Endothelial cell (in vitro differentiated cells): ENCODE results near the gene SECTM1. TPM values are rescaled to one million over a fixed set of nuclear protein-coding genes. Genes with fewer than 3 reads are reported as not detected.

Source experiments
- DNase-seq: peaks from one replicate; pipeline ENCODE4 v3.0.0; 2021; ENCODE audit warnings: low spot score
- H3K27ac Mint-ChIP-seq: one replicate; pipeline ENCODE4 v1.8.0; 2021; ENCODE audit warnings: mixed read lengths, inconsistent platforms; ENCODE audit not compliant: unreplicated experiment
- H3K27me3 Mint-ChIP-seq: one replicate; pipeline ENCODE4 v1.8.0; 2021; ENCODE audit warnings: mild to moderate bottlenecking, moderate library complexity, mixed read lengths, inconsistent platforms; ENCODE audit not compliant: unreplicated experiment
- H3K36me3 Mint-ChIP-seq: one replicate; pipeline ENCODE4 v1.8.0; 2021; ENCODE audit warnings: mild to moderate bottlenecking, low read depth, mixed read lengths, inconsistent platforms; ENCODE audit not compliant: unreplicated experiment
- H3K4me1 Mint-ChIP-seq: one replicate; pipeline ENCODE4 v1.8.0; 2021; ENCODE audit warnings: mild to moderate bottlenecking, mixed read lengths, inconsistent platforms; ENCODE audit not compliant: unreplicated experiment
- H3K4me3 Mint-ChIP-seq: one replicate; pipeline ENCODE4 v1.8.0; 2021; ENCODE audit warnings: mild to moderate bottlenecking, mixed read lengths, inconsistent platforms; ENCODE audit not compliant: unreplicated experiment
- H3K9me3 Mint-ChIP-seq: one replicate; pipeline ENCODE4 v1.8.0; 2021; ENCODE audit warnings: mixed read lengths, inconsistent platforms; ENCODE audit not compliant: unreplicated experiment
- CTCF ChIP-seq: fragments of 200-600 bp; sonication (generic); IDR thresholded peaks from one replicate; pipeline ENCODE4 v1.5.0; 2021; ENCODE audit warnings: antibody characterized with exemption; ENCODE audit not compliant: unreplicated experiment
- total RNA-seq: library from RNA; stranded (reverse); fragmentation: NEBNext Ultra II Directional; extraction: Animal tissue kit (Norgen Biotek cat#: 25700); gene quantifications from one replicate; pipeline ENCODE4 v1.2.1, GENCODE V29; 2021; ENCODE audit not compliant: unreplicated experiment

SECTM1 gene
- total RNA-seq, 1 donor from 2014 or later: not detected

- H3K36me3 Mint-ChIP-seq: no peaks in the 10 kb centered on the region
- no peak for TF ChIP-seq CTCF
- no peaks in the 10 kb centered on the region for H3K4me1 Mint-ChIP-seq
- H3K27ac Mint-ChIP-seq: no peak overlapping the region
- no peaks in the 10 kb centered on the region for H3K9me3 Mint-ChIP-seq
- no peak for DNase-seq
- no peak overlapping the region for H3K4me3 Mint-ChIP-seq
- H3K27me3 Mint-ChIP-seq: peaks cover 4% of the 10 kb centered on the region
Measured at GRCh38 chr17:82344175-82344907, 10.8 kb upstream of the SECTM1 start.

GRCh38 chr17:82343560-82343959 is 10.0 kb upstream of the SECTM1 start:
- H3K27me3 Mint-ChIP-seq: peaks cover 4% of the 10 kb centered on the region
- no peak overlapping the region for H3K4me3 Mint-ChIP-seq
- no peaks in the 10 kb centered on the region for H3K36me3 Mint-ChIP-seq
- no peak overlapping the region for H3K27ac Mint-ChIP-seq
- H3K9me3 Mint-ChIP-seq: no peaks in the 10 kb centered on the region
- DNase-seq: no peak
- H3K4me1 Mint-ChIP-seq: no peaks in the 10 kb centered on the region
- TF ChIP-seq CTCF: no peak

- Mint-ChIP-seq H3K27me3 (peaks cover 3% of the 10 kb centered on the region), H3K4me3 (no peak overlapping the region), H3K36me3 (no peaks in the 10 kb centered on the region), H3K4me1 (no peaks in the 10 kb centered on the region), H3K9me3 (no peaks in the 10 kb centered on the region), H3K27ac (no peak overlapping the region)
- no peak for DNase-seq
- TF ChIP-seq CTCF: no peak
Measured at GRCh38 chr17:82342361-82343079, 9.0 kb upstream of the SECTM1 start.

GRCh38 chr17:82339634-82340580 is 6.3 kb upstream of the SECTM1 start:
- no peak for TF ChIP-seq CTCF
- DNase-seq: no peak
- Mint-ChIP-seq H3K36me3 (no peaks in the 10 kb centered on the region), H3K4me3 (no peak overlapping the region), H3K27me3 (peaks cover 15% of the 10 kb centered on the region), H3K27ac (no peak overlapping the region), H3K4me1 (peaks cover 2% of the 10 kb centered on the region), H3K9me3 (no peaks in the 10 kb centered on the region)
